ENCODE results near the gene WNT7A.
A peak's percentile ranks its signal among the peaks of the same experiment; 100 is the strongest.
"Not testable (repeated sequence)": the region's sequence is repeated elsewhere in the genome, so short reads cannot be mapped to it uniquely, and the experiment has no call there.

The WNT7A gene

DNA sequence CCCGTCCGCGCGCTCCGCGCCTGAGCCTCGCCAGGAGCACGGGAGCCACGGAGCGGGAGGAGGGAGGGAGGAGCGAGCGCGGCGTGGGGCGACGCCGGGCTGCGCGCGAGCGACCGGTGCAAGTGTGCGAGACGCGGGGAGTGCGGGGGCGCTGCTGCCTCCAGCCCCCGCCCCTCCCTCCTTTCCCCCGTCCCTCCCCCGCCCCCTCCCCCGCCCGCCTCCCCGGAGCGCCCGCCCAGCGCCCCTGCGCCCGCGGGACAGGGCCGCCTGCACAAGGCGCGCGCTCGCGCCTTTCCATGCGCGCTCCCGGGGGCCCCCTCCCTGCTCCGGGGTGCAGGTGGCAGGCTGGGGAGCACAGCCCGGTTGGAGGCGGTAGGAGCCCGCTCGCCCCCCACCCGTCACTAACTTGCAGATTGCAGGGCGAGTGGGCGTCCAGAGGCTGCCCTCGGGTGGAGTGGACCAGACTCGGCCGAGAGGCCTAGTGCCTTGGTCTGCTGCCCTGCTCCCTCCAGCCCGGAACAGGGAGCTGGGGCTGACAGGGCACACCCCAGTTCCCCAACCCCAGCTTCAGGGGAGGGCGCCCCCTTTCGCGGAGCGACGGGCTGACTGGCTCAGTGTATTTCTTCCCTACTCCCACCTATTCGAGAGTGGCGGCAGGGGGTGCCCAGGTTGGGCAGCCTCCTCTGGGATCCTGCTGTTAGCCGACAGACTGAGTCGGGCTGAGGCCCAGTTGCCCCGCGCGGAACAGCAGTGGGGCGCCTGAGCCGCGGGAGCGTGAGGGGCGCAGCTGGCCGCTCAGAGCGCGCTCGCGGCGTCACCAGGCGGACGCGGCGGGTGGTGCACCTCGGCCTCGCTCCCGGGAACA lies at the start of gene WNT7A:
Gene WNT7A (minus strand): TSS at position 126 of the 865 bp plus-strand sequence. CDS start 255 bp downstream, outside the sequence.
- DNase-seq (ENCODE audit: low read depth), result no peak

GRCh38 chr3:13928741-13929140 lies 48.9 kb upstream of the WNT7A start:
- DNase-seq (ENCODE audit: low read depth), result not testable (repeated sequence)

- DNase-seq (ENCODE audit: low read depth), result no peak
These were observed 47.4 kb upstream of the WNT7A start for GRCh38 chr3:13927295-13927694.

- no peak for DNase-seq (ENCODE audit: low read depth)
These were observed 36.5 kb upstream of the WNT7A start for GRCh38 chr3:13916375-13916774.

DNA sequence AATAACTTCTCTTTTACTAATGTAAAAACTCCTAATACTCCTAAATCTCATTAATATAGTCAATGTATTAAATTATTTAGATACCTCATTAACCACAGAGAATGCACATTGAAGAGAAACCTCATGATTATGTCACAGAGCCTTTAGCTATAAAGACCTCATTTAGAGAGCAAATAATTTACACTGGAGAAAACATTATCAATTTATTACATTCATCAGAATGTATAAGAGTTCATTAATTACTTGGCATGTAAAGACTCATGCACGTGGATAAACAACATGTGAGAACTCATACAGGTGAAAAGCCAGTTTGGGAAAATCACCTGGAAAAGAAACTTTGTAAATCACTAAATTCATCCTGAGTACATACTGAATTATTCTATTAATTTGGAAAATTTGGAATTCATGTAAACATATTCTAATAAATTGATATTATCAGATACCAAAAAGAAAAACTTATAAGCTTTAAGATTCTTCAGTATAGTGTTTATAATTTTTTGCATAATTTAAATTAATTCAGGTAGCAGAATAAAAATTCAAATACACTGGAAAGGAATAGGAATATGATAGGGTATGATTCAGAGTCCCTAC lies 22.9 kb upstream of the WNT7A start:
- no peak for DNase-seq (ENCODE audit: low read depth)

DNA sequence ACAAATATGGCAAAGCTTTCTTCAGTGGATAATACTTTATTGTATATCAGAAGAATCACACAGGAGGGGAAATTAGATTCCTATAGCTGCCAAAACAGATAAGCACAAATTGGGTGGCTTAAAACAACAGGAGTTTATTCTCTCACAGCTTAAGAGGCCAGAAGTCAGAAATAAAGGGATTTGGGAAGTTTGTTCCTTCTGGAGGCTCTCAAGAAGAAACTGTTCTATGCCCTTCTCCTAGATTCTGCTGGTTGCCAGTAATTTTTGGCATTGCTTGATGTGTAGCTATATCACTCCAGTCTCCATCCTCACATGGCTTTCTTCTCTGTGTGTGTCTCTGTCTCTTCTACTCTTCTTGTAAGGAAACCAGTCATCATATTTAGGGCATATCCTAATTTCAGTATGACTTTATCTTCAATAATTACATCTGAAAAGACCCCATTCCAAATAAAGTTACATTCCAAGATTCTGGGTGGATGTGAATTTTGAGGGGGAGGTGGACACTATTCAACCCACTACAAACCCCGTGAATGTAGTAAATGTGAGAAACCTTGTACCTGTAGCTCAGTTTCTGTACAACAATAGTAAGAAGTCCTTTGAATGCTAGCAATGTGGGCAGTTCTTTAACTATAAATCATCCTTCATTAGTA lies 22.2 kb upstream of the WNT7A start:
- no peak for DNase-seq (ENCODE audit: low read depth)

GRCh38 chr3:13898346-13898745 lies 18.5 kb upstream of the WNT7A start:
- DNase-seq (ENCODE audit: low read depth), result no peak

- DNase-seq (ENCODE audit: low read depth), result peak; percentile 22
These were observed 16.7 kb upstream of the WNT7A start for GRCh38 chr3:13896473-13897154.

DNA sequence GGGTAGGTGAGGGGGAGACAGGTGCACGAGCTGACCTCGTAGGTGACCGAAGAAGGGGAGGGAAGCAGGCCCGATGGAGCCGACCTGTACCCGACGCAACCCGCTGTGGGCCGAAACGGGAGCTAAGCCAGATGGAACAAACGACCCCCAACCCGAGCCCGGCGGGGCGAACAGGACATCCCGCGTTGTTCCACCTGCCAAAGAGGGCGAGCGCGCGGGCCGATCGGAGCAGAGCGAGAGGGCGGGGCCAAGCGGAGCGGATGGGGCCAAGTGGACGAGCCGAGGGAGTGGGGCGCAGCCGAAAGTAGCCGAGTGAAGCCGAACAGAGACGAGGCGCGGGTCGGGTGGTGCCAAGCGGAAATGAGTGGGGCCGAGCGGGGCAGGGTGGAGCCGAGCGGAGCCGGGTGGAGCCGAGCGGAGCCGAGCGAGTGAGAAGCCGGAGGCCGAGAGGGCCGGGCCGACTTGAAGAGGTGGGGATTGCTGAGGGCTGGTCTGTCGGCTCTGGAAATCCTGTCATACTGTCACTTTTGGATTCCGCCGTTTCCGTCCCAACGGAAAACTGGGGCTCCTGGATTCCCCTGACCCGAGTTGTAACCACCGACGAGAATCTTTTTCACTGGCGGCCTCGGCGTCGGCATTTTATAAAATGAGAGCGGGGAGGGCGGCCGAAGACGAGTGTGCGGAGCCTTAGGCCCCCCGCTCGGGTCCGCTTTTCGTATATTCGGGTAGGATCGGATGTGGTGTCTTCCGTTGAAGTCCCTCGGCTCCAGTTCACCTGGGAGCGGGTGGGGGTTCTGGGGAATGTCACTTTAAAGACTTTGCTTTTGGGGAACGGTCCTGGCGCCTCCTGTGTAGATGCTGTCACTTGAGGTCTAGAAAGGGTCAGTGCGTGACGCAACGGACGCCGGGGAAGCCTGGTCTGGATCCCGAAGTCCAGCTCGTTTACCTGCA lies 15.6 kb upstream of the WNT7A start:
- peak; percentile 88 for DNase-seq (ENCODE audit: low read depth)

DNA sequence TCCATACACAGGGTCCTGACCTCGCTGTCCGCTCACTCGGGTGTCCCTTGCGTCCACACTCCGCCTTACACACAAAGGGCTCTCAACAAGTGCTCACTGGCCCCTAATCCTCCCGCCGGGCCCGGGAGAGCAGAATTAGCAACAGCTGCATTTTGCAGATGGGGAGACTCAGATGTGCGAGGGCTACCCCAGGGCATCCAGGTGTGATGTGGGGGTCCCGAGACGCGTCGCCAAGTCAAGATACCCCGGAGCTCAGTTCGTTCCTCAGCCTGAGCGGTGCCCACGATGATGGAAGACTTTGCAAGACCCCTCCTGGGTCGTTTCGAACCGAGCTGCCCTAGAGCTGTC lies 14.9 kb upstream of the WNT7A start:
- DNase-seq (ENCODE audit: low read depth), result no peak

GRCh38 chr3:13894096-13894806 lies 14.4 kb upstream of the WNT7A start:
- DNase-seq (ENCODE audit: low read depth), result no peak

DNA sequence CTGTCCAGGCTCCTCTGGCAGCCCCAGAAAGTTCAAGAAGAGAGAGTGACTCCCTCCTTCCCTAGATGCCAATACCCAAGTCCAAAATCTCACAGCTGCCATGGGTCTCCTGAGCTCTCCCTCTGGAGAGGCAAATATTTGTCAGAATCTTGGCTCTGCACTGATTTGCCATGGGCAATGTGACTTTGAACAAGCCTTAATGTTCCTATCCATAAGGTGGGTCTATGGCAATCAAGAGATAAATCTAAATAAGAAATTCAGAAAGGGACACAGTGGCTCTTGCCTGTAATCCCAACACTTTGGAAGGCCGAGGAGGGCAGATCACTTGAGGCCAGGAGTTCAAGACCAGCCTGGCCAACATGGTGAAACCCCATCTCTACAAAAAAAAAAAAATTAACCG lies 12.4 kb upstream of the WNT7A start:
- no peak for DNase-seq (ENCODE audit: low read depth)

DNA sequence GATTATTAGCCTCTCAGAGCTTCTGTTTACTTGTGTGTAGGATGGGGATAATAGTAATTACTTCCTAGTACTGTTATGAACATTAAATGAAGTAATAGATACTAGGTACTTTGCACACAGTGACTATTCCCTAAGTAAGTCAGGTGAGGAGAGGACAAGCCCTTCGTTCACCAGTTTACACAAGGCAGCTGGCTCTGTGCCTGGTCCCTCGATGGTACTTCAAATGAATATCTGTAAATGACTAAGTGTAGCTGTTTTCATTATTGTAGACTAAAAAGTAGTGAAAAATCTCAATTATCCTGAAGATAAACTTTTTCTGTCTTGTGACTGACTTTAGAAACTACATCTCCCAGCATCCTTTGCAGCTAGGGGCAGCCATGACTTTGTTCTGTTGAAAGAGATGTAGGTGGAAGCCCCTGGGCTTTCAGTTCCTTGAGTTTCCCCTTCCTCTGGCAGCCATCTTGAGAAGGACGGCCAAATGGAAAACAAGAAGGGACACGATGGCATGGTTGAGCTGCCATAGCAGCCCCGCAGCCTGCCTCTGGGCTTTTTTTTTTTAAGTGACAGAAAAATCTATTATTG lies 11.7 kb upstream of the WNT7A start:
- no peak for DNase-seq (ENCODE audit: low read depth)

- DNase-seq (ENCODE audit: low read depth), result no peak
These were observed 11.1 kb upstream of the WNT7A start for GRCh38 chr3:13891017-13891392.

DNA sequence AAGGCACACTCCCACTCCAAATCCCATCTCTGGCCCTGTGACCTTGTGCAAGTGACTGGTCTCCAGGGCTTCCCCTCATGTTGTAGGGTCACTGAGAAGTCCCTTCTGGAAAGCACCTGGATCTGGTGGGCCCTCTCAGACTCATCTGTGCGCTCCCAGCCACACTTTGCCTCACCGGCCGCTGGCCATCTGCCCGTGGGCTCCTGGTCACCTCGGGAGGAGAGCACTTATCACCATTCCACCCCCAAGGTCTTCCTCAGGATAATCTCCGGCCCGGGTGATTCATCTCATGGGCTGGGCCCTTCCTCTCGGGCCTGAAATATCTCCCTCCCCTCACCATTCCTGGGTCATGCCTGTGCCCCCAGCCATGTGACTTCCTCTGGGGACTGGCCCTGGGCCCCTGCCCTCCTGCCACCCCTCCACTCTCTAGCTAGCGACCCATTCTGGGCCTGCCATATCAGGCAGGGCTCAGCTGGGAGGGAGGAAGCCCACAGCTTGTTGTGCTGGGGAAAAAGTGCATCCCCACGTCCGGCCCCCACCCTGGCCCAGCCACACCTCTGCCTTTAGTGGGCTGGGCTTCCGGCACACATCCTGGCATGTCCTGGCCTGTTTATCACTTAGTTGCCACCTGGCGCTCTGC lies 10.6 kb upstream of the WNT7A start:
- DNase-seq (ENCODE audit: low read depth), result no peak

DNA sequence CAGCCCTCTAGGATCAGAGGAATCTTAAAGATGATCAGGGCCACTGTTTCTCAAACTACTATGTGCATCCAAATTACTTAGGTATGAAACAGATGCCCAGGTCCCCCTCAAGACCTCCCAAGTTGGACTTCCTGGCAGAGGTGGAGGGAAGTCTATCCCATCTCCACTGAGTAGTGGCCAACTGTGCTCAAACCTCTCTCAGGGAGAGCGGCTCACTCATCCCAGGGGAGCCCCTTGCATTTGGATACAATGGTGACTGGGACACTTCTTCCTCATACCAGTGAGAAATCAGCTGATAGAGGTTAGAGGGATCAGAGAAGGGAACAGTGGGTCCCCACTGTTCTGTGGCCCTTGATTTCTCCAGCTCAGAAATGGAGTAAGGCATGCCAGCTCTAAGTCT lies 8.7 kb upstream of the WNT7A start:
- DNase-seq (ENCODE audit: low read depth), result no peak

DNA sequence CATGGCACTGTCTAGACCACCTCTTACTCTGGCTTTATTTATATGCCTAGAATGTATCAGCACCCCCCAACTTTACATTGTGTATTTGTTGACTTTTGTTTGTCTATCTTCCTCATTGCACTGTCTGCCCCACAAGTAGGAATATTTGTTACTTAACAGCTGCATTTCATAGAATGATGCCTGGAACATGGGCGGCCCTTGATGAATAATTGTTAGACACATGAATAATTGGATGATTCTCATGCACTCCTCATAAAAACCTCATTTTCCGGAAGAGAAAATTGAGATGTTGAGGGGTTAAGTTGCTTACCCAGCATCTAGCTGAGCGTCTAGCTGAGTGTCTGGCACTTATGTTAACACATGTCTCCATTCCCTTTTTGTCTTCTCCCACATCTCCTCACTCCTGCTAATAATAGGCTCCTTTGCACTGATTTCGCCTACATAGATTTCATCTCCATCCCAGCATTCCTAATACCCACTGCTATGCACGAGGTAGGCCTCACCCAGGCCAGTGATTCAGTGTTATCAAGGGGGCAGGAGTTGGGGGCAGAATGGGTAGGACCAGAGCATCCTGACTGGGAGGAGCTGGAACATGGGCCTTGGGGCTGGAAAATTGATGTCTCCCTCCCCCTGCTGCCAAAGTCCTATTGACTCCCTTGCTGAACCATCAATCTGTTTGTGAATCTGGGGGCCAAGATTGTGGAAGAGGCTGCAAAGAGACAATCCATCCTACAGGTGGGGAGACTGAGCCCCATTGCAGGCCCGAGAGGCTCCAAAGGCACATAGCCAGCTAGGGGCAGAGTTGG lies 7.8 kb upstream of the WNT7A start:
- no peak for DNase-seq (ENCODE audit: low read depth)

- no peak for DNase-seq (ENCODE audit: low read depth)
These were observed 6.8 kb upstream of the WNT7A start for GRCh38 chr3:13886593-13887129.

DNA sequence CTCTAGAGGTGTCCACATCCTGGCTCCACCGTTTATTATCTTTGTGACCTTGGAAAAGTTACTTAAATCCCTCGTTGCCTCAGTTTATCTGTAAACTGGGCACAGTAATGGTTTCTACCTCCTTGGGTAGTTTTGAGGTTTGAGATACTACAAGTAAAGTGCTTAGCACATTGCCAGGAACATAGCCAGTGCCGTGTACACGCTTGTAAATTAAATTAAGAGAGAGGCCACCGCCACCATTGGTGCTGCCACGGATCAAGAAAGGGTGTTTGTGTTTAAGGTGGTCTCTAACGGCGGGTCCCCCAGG lies 5.8 kb upstream of the WNT7A start:
- DNase-seq (ENCODE audit: low read depth), result no peak

All from stimulated activated CD8-positive, alpha-beta memory T cell treated with anti-CD3 and anti-CD28 coated beads, Interleukin-12 subunit alpha, Interleukin-12 subunit beta, amount 100 ng/mL, for 4 hours (primary cell).